SK-N-MC (cell line): Measurements from ENCODE around the gene NUDT15.

Experiments used
- DNase-seq: peaks from one replicate; pipeline ENCODE4 v3.0.0-alpha.2; 2011; ENCODE audit warnings: low read depth, low spot score
- H3K27ac ChIP-seq: fragments of 200-600 bp; sonication (generic); 2 replicates; pipeline ENCODE4 v1.5.1; 2016; ENCODE audit warnings: mixed run types
- H3K36me3 ChIP-seq: fragments of 200-600 bp; sonication (generic); 2 replicates; pipeline ENCODE4 v1.6.1; 2017; ENCODE audit warnings: antibody characterized with exemption, low read length, mixed read lengths; ENCODE audit not compliant: insufficient read depth
- H3K4me3 ChIP-seq: fragments of 200-600 bp; sonication (generic); 2 replicates; pipeline ENCODE4 v1.5.1; 2016
- H3K9ac ChIP-seq: fragments of 200-600 bp; sonication (generic); 2 replicates; pipeline ENCODE4 v1.8.0; 2017; ENCODE audit warnings: mixed run types, mixed read lengths; ENCODE audit not compliant: insufficient read length
- H3K9me3 ChIP-seq: fragments of 200-600 bp; sonication (generic); 2 replicates; pipeline ENCODE4 v1.6.1; 2017; ENCODE audit warnings: low read depth, mild to moderate bottlenecking, antibody characterized with exemption, low read length, moderate library complexity, mixed read lengths
- EZH2 ChIP-seq: fragments of 200-600 bp; sonication (generic); IDR thresholded peaks from one replicate; pipeline ENCODE4 v1.6.1; 2017; ENCODE audit warnings: antibody characterized with exemption
- FOXP2 ChIP-seq: optimal IDR thresholded peaks from 2 replicates; pipeline ENCODE3; 2011; ENCODE audit warnings: mild to moderate bottlenecking, moderate library complexity; ENCODE audit not compliant: insufficient read depth; ENCODE audit errors: extremely low read length, control extremely low read depth
- POLR2AphosphoS5 ChIP-seq: IDR thresholded peaks from 2 replicates; pipeline ENCODE4 v1.6.1; 2012; ENCODE audit warnings: mild to moderate bottlenecking, low read depth, low read length, borderline replicate concordance

NUDT15 gene

DNA sequence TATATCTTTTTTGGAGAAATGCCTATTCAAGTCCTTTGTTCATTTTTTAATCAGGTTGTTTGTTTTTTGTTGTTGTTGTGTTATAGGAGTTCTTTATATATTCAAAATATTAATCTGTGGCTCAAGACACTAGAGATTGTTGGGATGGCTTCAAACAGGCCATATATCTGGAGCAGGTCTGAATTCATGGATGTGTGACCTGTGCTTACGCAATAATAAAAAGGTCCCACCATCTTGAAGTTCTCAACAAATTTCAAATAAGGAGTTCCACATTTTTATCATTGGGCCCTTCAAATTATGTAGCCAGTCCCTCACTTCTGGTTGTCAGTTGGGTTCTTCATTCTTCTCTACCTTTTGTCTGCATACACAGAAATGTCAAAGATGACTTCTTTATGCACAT, 17.7 kb upstream of the NUDT15 start:
- no peak overlapping the region for H3K27ac ChIP-seq
- H3K9ac ChIP-seq: no peak overlapping the region
- H3K36me3 ChIP-seq: no peaks in the 10 kb centered on the region
- no peaks in the 10 kb centered on the region for H3K9me3 ChIP-seq
- no peak for DNase-seq
- H3K4me3 ChIP-seq: no peak overlapping the region
- no peak for TF ChIP-seq FOXP2
- no peak for TF ChIP-seq POLR2AphosphoS5
- no peak for TF ChIP-seq EZH2

DNA sequence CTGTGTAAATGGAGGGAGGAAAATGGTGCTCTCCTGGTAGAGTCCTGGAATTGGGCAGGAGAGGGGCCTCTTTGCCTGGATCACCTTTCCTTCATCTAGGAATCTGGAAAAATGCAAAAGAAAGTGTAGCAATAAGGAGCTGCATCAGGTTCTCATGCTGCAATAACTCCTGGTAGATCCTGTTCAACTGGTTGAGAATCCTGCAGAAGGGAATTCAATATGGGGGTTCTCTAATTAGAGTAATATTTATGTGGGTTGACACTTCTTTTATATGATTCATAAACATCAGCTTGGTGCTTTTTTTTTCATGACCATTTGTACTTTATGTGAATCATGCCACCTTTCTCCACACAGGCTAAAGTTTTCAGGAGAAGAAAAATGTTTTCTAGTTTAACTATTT, 9.5 kb upstream of the NUDT15 start:
- TF ChIP-seq POLR2AphosphoS5 (no peak), EZH2 (no peak), FOXP2 (no peak)
- DNase-seq: no peak
- Histone ChIP-seq H3K4me3 (no peak overlapping the region), H3K27ac (no peak overlapping the region), H3K9ac (no peak overlapping the region), H3K9me3 (no peaks in the 10 kb centered on the region), H3K36me3 (no peaks in the 10 kb centered on the region)

- no peak for TF ChIP-seq POLR2AphosphoS5
- no peak for TF ChIP-seq EZH2
- TF ChIP-seq FOXP2: no peak
- Histone ChIP-seq H3K9me3 (no peaks in the 10 kb centered on the region), H3K9ac (no peak overlapping the region), H3K4me3 (no peak overlapping the region), H3K36me3 (no peaks in the 10 kb centered on the region), H3K27ac (no peak overlapping the region)
- DNase-seq: no peak
Observed at GRCh38 chr13:48029859-48030258, 7.7 kb upstream of the NUDT15 start.

DNA sequence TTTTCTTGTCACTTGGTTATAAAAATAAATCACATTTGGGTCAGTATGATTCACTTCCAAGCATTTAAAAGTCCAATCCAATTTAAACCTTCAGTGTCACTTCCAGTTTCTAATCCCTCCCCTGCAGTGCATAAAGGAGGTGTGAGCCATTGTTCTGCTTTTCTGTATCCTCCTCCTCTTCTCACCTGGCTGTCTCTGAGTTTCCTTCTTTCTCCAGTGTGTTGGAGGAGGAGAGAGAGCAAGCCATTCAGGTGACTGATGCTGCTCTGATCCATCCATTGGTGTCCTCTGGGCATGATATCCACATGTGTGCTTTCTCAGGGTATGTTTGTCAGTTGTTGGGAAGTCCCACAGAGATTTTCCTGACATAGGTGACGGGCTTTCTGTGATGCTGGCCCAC, 1.2 kb downstream of the NUDT15 start:
- Histone ChIP-seq H3K4me3 (peak overlapping the region; percentile 94), H3K9ac (peak overlapping the region; percentile 98), H3K27ac (peak overlapping the region; percentile 5; the same call in 1 of the 2 replicates), H3K9me3 (no peaks in the 10 kb centered on the region), H3K36me3 (peaks cover 23% of the 10 kb centered on the region)
- no peak for DNase-seq
- TF ChIP-seq POLR2AphosphoS5: no peak
- no peak for TF ChIP-seq EZH2
- no peak for TF ChIP-seq FOXP2

DNA sequence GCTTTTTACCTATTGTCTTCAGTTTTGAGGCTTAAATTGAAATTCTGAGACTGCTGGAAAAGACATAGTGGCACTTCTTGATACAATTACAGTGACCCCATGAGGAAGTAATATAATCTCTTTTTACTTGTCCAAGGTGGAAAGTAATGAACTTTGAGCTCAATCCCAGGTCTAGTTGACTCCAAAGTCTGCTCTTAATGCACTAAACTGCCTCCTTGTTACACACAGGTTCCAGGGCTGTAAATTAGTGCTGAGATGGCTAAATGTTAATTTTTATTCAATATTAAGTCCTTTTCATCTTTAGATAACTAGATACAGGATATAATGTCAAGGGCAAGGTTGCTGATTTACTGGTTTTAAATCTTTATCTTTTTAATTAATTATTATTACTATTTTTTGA, 2.5 kb downstream of the NUDT15 start:
- H3K4me3 ChIP-seq: no peak overlapping the region
- no peak overlapping the region for H3K27ac ChIP-seq
- peaks cover 23% of the 10 kb centered on the region for H3K36me3 ChIP-seq
- no peak overlapping the region for H3K9ac ChIP-seq
- TF ChIP-seq FOXP2 (no peak), POLR2AphosphoS5 (no peak), EZH2 (no peak)
- H3K9me3 ChIP-seq: no peaks in the 10 kb centered on the region
- no peak for DNase-seq

GRCh38 chr13:48040896-48041295, 3.4 kb downstream of the NUDT15 start:
- no peak overlapping the region for H3K4me3 ChIP-seq
- TF ChIP-seq EZH2: no peak
- no peak for TF ChIP-seq POLR2AphosphoS5
- no peak for TF ChIP-seq FOXP2
- peaks cover 20% of the 10 kb centered on the region for H3K36me3 ChIP-seq
- H3K27ac ChIP-seq: no peak overlapping the region
- H3K9me3 ChIP-seq: no peaks in the 10 kb centered on the region
- DNase-seq: no peak
- H3K9ac ChIP-seq: no peak overlapping the region

- no peak for DNase-seq
- no peak overlapping the region for H3K4me3 ChIP-seq
- H3K36me3 ChIP-seq: peaks cover 23% of the 10 kb centered on the region
- no peak overlapping the region for H3K27ac ChIP-seq
- H3K9me3 ChIP-seq: no peaks in the 10 kb centered on the region
- no peak overlapping the region for H3K9ac ChIP-seq
- no peak for TF ChIP-seq FOXP2
- no peak for TF ChIP-seq POLR2AphosphoS5
- no peak for TF ChIP-seq EZH2
Observed at GRCh38 chr13:48042894-48043293, 5.4 kb downstream of the NUDT15 start.

GRCh38 chr13:48043789-48044503, 6.4 kb downstream of the NUDT15 start:
- Histone ChIP-seq H3K27ac (no peak overlapping the region), H3K9ac (no peak overlapping the region), H3K36me3 (peaks cover 23% of the 10 kb centered on the region), H3K4me3 (no peak overlapping the region), H3K9me3 (no peaks in the 10 kb centered on the region)
- no peak for DNase-seq
- TF ChIP-seq FOXP2: no peak
- no peak for TF ChIP-seq POLR2AphosphoS5
- TF ChIP-seq EZH2: no peak

DNA sequence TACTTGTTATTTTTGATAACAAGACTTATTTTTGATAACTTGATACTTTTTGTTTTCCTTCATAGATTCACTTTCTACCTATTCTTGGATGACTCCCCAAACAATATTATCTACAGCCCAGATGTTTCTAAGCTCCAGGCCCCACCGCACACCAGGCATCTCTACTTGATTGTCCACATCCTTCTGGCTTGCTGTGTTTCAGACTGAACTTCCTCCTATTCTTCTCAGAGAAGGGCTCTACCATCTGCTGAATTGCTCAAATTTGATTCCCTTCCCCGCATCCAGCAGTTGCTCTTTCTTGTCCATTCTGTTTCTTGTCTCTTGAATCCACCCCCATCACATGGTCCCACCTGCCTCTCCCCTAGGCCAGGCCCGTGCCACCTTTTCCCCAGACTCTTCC, 13.0 kb downstream of the NUDT15 start:
- no peak overlapping the region for H3K4me3 ChIP-seq
- H3K9ac ChIP-seq: no peak overlapping the region
- no peaks in the 10 kb centered on the region for H3K9me3 ChIP-seq
- peaks cover 36% of the 10 kb centered on the region for H3K36me3 ChIP-seq
- no peak for TF ChIP-seq EZH2
- TF ChIP-seq FOXP2: no peak
- no peak for TF ChIP-seq POLR2AphosphoS5
- no peak overlapping the region for H3K27ac ChIP-seq
- DNase-seq: no peak
